ENCODE data around the gene FDX2. TPM values are rescaled to one million over a fixed set of nuclear protein-coding genes. Genes with fewer than 3 reads are reported as not detected.

Gene FDX2
- total and polyA plus RNA-seq, 2 of the 8 experiments (the other 6 are each of a cell fraction or from before 2014, with no cell fraction given): 27.0 to 64.4 TPM

DNA sequence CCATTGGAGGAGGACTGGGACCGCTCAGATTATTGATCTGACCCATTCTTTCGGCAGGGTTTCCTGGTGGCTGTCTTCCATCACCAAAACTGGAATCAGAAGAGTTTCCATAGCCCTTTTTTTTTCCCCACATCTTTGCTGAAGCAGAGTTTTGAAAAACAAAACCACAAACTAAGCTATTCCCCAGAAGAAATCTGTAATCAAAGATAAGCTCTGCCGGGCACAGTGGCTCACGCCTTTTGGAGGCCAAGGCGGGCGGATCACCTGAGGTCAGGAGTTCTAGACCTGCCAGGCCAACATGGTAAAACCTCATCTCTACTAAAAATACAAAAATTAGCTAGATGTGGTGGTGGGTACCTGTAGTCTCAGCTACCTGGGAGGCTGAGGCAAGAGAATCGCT, 49.1 kb downstream of the FDX2 start:
- H2AFZ ChIP-seq (ENCODE audit: low read length): no peak overlapping the region
- H3K4me1 ChIP-seq (replicated peaks in 1 of 4; ENCODE audit: control insufficient read depth in 3 of 4, insufficient read depth in 4 of 4, low read length in 3 of 4): peaks cover 0 to 8% (median 5%) of the 10 kb centered on the region in 4 experiments; a peak in 5 of 7 replicates
- CTCF ChIA-PET (ENCODE audit: partially characterized antibody): interaction anchor here (0.7 to 9.4 kb wide), 5 partner anchors 8 to 124 kb away, joined by 3 to 122 read pairs (median 6); partner anchors contain the start of gene TYK2
- no peak overlapping the region for H3K9ac ChIP-seq (replicated peaks in 1 of 4; ENCODE audit: extremely low read depth in 1 of 4, low read depth in 3 of 4, low read length in 3 of 4)
- H3K4me3 ChIP-seq (ENCODE audit: extremely low read depth in 1 of 4, insufficient read depth in 2 of 4, low read depth in 3 of 4, low read length in 4 of 4): no peak overlapping the region
- H3K23ac ChIP-seq (ENCODE audit: insufficient read length): no peak overlapping the region
- H2BK12ac ChIP-seq (ENCODE audit: low read depth, low read length): no peak overlapping the region
- no peak overlapping the region for H3K14ac ChIP-seq (ENCODE audit: insufficient read length)
- no peak overlapping the region for H2BK20ac ChIP-seq (ENCODE audit: low read length)
- DNase-seq (ENCODE audit: low read depth in 1 of 2, low spot score in 2 of 2) (no peak), FAIRE-seq (no peak)
- H3K79me2 ChIP-seq (ENCODE audit: control insufficient read depth in 1 of 2, insufficient read depth in 2 of 2, low read length in 2 of 2): no peaks in the 10 kb centered on the region
- no peak overlapping the region for H2BK5ac ChIP-seq (ENCODE audit: low read depth, low read length)
- H4K8ac ChIP-seq (ENCODE audit: extremely low read depth, insufficient read depth, low read length): no peak overlapping the region
- no peaks in the 10 kb centered on the region for H3K36me3 ChIP-seq (ENCODE audit: control insufficient read depth in 2 of 4, insufficient read depth in 4 of 4, low read length in 3 of 4)
- 89% methylated on average over 7 of the region's 7 CpGs; no CpG with 5 or more reads in 1 of the 2 experiments for WGBS, 2 experiments (ENCODE audit: extremely low coverage in 1 of 2, insufficient coverage in 1 of 2, insufficient read length in 1 of 2, insufficient replicate concordance in 2 of 2, low coverage in 1 of 2, low lambda C conversion rate in 2 of 2, missing lambda C conversion rate in 1 of 2)
- no peak overlapping the region for H3K4ac ChIP-seq (replicated peaks; ENCODE audit: insufficient read length, low read depth, low read length)
- no peak overlapping the region for H4K91ac ChIP-seq (replicated peaks; ENCODE audit: insufficient read length, low read length)
- no peak overlapping the region for H4K5ac ChIP-seq (ENCODE audit: insufficient read length, low read depth, low read length)
- H3K4me2 ChIP-seq (ENCODE audit: insufficient read depth in 1 of 2, low read depth in 2 of 2, low read length in 2 of 2): no peak overlapping the region
- peaks cover 11% of the 10 kb centered on the region; the same call in 1 of the 2 replicates for H3K23me2 ChIP-seq (ENCODE audit: low read depth, low read length)
- TF ChIP-seq EZH2 (IDR thresholded peaks at IDR 0.05; ENCODE audit: low read depth, low read length, severe bottlenecking): no peak
- H2AK5ac ChIP-seq (ENCODE audit: low read depth, low read length): no peak overlapping the region
- no peaks in the 10 kb centered on the region for H3K79me1 ChIP-seq (ENCODE audit: low read depth, low read length)
- POLR2A ChIA-PET (ENCODE audit: partially characterized antibody): interaction anchor here (0.9 kb wide), 1 partner anchor 66 kb away, joined by 4 read pairs; the partner anchor contains the start of gene RAVER1
- H3K18ac ChIP-seq (ENCODE audit: extremely low read depth, low read length): no peak overlapping the region
- no peak overlapping the region for H3K56ac ChIP-seq (replicated peaks; ENCODE audit: insufficient read length, low read depth, low read length)
- peaks cover 9 to 23% (median 20%) of the 10 kb centered on the region in 4 experiments for H3K27me3 ChIP-seq (replicated peaks in 1 of 4; ENCODE audit: control insufficient read depth in 3 of 4, extremely low read depth in 1 of 4, insufficient read depth in 3 of 4, low read length in 3 of 4)
- no peak overlapping the region for H3K27ac ChIP-seq (ENCODE audit: low read depth, low read length)
- H4K20me1 ChIP-seq (replicated peaks in 1 of 2; ENCODE audit: control insufficient read depth in 1 of 2, insufficient read depth in 2 of 2, low read length in 2 of 2): no peaks in the 10 kb centered on the region
- H3K9me3 ChIP-seq (ENCODE audit: insufficient read depth in 2 of 2, low read depth in 1 of 2, low read length in 1 of 2): no peaks in the 10 kb centered on the region
- no peak overlapping the region for H2BK15ac ChIP-seq (ENCODE audit: low read length)
- H2BK120ac ChIP-seq (replicated peaks; ENCODE audit: low read depth, low read length): no peak overlapping the region
